NCI-H524 (cell line): ENCODE data around the gene EEF1G.

Experiments
- DNase-seq, 2 experiments: peaks; one replicate each; lab custom pipeline; 2025; lab: John Stamatoyannopoulos, UW

EEF1G gene

GRCh38 chr11:62540804-62541701 is 32.6 kb downstream of the EEF1G start:
- DNase-seq: no peak

- DNase-seq: no peak
Observed at GRCh38 chr11:62539238-62539925, 34.3 kb downstream of the EEF1G start.

- no peak for DNase-seq
Observed at GRCh38 chr11:62538470-62539237, 35.0 kb downstream of the EEF1G start.

GRCh38 chr11:62536301-62536957 is 37.3 kb downstream of the EEF1G start:
- DNase-seq: no peak

- DNase-seq: no peak
Observed at GRCh38 chr11:62535802-62536201, 37.9 kb downstream of the EEF1G start.

- no peak for DNase-seq
Observed at GRCh38 chr11:62534779-62535545, 38.7 kb downstream of the EEF1G start.

GRCh38 chr11:62532096-62532495 is 41.6 kb downstream of the EEF1G start:
- no peak for DNase-seq

- no peak for DNase-seq
Observed at GRCh38 chr11:62516736-62517371, 56.8 kb downstream of the EEF1G start.

- no peak for DNase-seq
Observed at GRCh38 chr11:62514151-62514550, 59.5 kb downstream of the EEF1G start.

GRCh38 chr11:62513626-62514025 is 60.1 kb downstream of the EEF1G start:
- no peak for DNase-seq

GRCh38 chr11:62512961-62513360 is 60.7 kb downstream of the EEF1G start:
- DNase-seq: no peak
